Pancreas (tissue), 10 donors: ENCODE measurements around the gene METTL24. TPM values are rescaled to one million over a fixed set of nuclear protein-coding genes. Genes with fewer than 3 reads are reported as not detected.

Experiments used
- ATAC-seq, 4 donors: fragments of 200-7000 bp; cut with Tn5 transposase; one replicate each; pipeline versions ENCODE4 v1.8.0 to v1.9.1; 2020; ENCODE audit warnings: mild to moderate bottlenecking in 4 of 4, moderate library complexity in 4 of 4
- DNase-seq, 6 donors: peaks; one replicate each; pipeline ENCODE4 v3.0.0-alpha.2; 2020
- FAIRE-seq: peaks from 2 replicates; lab custom pipeline; 2012; peaks lifted over from hg19 to GRCh38; lab: Jason Lieb, UNC
- H3K27ac ChIP-seq, 4 donors: fragments of 200-600 bp; sonication (generic); 1 replicate in 3 of 4; 2 replicates in 1 of 4; pipeline versions ENCODE4 v1.5.0 to v1.8.0; 2020
- H3K27me3 ChIP-seq, 4 donors: fragments of 200-600 bp; one replicate each; pipeline ENCODE4 v1.8.0; 2021
- H3K36me3 ChIP-seq, 3 donors: fragments of 200-600 bp; sonication (generic) in 1 of 3; one replicate each; pipeline versions ENCODE4 v1.5.0 to v1.8.0; 2020 to 2021
- H3K4me1 ChIP-seq, 3 donors: fragments of 200-600 bp; one replicate each; pipeline ENCODE4 v1.8.0; 2021
- H3K4me3 ChIP-seq, 4 donors: fragments of 200-600 bp; sonication (generic) in 2 of 4; one replicate each; pipeline versions ENCODE4 v1.5.0 to v1.8.0; 2020 to 2021
- H3K9me3 ChIP-seq, 4 donors: fragments of 200-600 bp; one replicate each; pipeline ENCODE4 v1.8.0; 2021
- WGBS, 2 donors: extraction: QIAGEN DNeasy Blood & Tissue Kit; methylation state at CpG; one replicate each; pipeline ENCODE4 v1.1.7; 2013; 5-methylcytosine and 5-hydroxymethylcytosine counted together
- intact Hi-C, 3 donors: fragments of 100-400 bp; cut with DNase I; formaldehyde crosslinking; loops; one replicate each; pipeline versions ENCODE4 v1.11.1 to v1.14.2; 2022
- polyA plus RNA-seq, 2 donors: library from polyadenylated mRNA; stranded (reverse); fragments of 200-250 nt; gene quantifications; one replicate each; pipeline ENCODE4 v1.2.3, GENCODE V29; 2013
- total RNA-seq, 6 donors: library from RNA; stranded (reverse); fragmentation: NEBNext Ultra II Directional in 4 of 6; extraction: Animal tissue kit (Norgen Biotek cat#: 25700) in 4 of 6; gene quantifications; one replicate each; pipeline versions ENCODE4 v1.2.1 to v1.2.4, GENCODE V29; 2021 to 2023
- TF ChIP-seq, protein P1 (sequence below), 4 donors: fragments of 200-600 bp; sonication (generic) in 3 of 4; IDR thresholded peaks; one replicate each; pipeline versions ENCODE4 v1.5.0 to v1.8.0; 2021; ENCODE audit warnings: antibody characterized with exemption in 4 of 4
- donor health status: healthy with polysubstance abuse.
- donor health status: DM: no; HTN: no; CAD: no; lungs with moderate emphysema.
- donor health status: DM: no; HTN: no; CAD: no.
- donor health status: control.
- donor health status: control.
- donor health status: Bipolar disorder and iron deficiency.
- donor health status: DM: yes; HTN: yes; CAD: no.
- donor health status: DM: no; HTN: no; CAD: no.
- donor health status: DM: no; HTN: no; CAD: no.
- donor health status: DM: yes; HTN: yes; CAD: no.

METTL24 gene
- total and polyA plus RNA-seq, 8 donors: 0.34 to 4.4 (median 1.4) TPM

DNA sequence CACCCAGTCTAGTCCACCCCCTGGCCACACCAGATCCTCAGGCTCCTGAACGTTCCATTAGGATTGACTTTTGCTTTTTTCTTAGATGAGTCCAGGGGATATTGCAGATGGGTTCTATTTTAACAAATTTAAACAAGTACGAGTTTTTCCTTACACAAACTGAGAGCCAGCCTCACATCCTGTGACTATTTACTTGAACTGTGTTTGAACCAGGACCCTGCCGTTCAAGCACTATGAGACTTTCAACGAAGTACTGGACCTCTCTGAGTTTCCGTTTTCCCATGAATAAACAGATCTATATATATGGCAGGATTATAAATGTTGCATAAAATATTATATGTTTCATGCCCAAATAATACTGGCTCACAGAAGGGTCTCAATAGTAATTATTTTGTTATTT lies 1.4 kb upstream of the METTL24 start:
- intact Hi-C loops: no loop called here
- 74 to 81% methylated on average over 5 of the region's 5 CpGs for WGBS, 2 donors
- H3K27ac ChIP-seq: peak overlapping the region in 2 of 4 donors; percentile 37 to 68
- DNase-seq (no peak), ATAC-seq (no peak), FAIRE-seq (no peak)
- H3K27me3 ChIP-seq: no peaks in the 10 kb centered on the region
- no peaks in the 10 kb centered on the region for H3K9me3 ChIP-seq
- H3K4me1 ChIP-seq: peaks cover 0 to 4% (median 0%) of the 10 kb centered on the region in 3 donors
- no peaks in the 10 kb centered on the region for H3K36me3 ChIP-seq
- TF ChIP-seq, protein P1, sequence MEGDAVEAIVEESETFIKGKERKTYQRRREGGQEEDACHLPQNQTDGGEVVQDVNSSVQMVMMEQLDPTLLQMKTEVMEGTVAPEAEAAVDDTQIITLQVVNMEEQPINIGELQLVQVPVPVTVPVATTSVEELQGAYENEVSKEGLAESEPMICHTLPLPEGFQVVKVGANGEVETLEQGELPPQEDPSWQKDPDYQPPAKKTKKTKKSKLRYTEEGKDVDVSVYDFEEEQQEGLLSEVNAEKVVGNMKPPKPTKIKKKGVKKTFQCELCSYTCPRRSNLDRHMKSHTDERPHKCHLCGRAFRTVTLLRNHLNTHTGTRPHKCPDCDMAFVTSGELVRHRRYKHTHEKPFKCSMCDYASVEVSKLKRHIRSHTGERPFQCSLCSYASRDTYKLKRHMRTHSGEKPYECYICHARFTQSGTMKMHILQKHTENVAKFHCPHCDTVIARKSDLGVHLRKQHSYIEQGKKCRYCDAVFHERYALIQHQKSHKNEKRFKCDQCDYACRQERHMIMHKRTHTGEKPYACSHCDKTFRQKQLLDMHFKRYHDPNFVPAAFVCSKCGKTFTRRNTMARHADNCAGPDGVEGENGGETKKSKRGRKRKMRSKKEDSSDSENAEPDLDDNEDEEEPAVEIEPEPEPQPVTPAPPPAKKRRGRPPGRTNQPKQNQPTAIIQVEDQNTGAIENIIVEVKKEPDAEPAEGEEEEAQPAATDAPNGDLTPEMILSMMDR (IDR thresholded peaks at IDR 0.05): no peak
- no peak overlapping the region for H3K4me3 ChIP-seq

DNA sequence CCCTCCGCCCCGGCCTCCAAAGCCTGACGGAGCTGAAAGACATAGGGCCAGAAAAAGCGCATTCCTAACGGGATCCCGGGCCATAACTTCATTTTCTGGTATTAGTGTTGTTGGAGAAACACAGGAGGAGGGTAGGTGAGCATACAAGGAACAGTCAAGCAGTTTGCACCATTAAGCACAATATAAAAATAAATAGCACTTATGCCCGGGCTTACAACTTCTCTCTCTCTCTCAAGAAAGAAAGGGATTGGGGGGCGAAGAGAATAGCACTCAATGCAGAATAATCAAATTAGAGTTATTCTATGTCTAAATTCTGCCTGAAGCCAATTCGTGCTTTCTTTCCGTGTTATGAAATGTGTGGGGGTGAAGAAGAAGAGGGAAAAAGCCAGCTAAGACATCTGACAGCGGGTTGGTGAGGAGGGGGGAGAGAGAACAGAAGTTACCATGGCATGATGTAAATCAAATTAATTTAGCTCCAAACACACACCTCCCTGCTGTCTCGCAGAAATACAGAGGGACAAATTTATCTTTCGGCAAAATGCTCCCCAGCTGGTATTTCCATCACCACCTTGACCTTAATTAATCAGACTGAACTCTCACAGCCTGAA lies 508 bp upstream of the METTL24 start:
- Histone ChIP-seq H3K9me3 (no peaks in the 10 kb centered on the region), H3K27ac (peak overlapping the region; percentile 57 to 85 (median 71)), H3K4me3 (peak overlapping the region; percentile 44 to 65 (median 52)), H3K4me1 (peaks cover 0 to 4% (median 0%) of the 10 kb centered on the region in 3 donors), H3K36me3 (no peaks in the 10 kb centered on the region), H3K27me3 (no peaks in the 10 kb centered on the region)
- no peak for ATAC-seq
- TF ChIP-seq, protein P1 (IDR thresholded peaks at IDR 0.05): no peak
- FAIRE-seq: no peak
- WGBS, 2 donors: 45 to 54% methylated on average over 13 of the region's 13 CpGs
- intact Hi-C loops: no loop called here
- DNase-seq: no peak

DNA sequence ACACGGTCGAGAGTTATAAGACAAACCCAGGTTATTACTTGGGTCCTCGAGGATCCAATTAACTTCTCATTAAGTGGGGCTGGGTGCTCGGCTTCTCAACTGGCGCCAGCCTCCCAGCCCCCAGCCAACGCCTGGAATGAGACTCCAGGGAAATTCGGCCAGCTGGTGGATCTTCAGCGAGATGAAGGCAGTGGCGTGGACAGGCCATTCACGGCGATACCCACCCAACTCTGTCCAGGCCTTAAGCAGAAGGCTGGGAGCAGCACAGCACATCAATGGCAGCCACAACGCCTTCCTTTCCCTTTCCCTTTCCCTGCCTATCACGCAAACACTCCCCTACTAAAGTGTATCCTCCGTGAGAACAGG lies 868 bp downstream of the METTL24 start:
- Histone ChIP-seq H3K4me3 (peak overlapping the region; percentile 44 to 65 (median 52)), H3K27ac (peak overlapping the region in 3 of 4 donors; percentile 74 to 83 (median 80)), H3K9me3 (no peaks in the 10 kb centered on the region), H3K4me1 (peaks cover 0 to 4% (median 0%) of the 10 kb centered on the region in 3 donors), H3K27me3 (no peaks in the 10 kb centered on the region), H3K36me3 (no peaks in the 10 kb centered on the region)
- ATAC-seq: peak in 3 of 4 donors; percentile 29 to 43 (median 41)
- DNase-seq: no peak
- intact Hi-C loops: no loop called here
- TF ChIP-seq, protein P1 (IDR thresholded peaks at IDR 0.05): no peak
- no peak for FAIRE-seq
- 50 to 51% methylated on average over 14 of the region's 14 CpGs for WGBS, 2 donors

DNA sequence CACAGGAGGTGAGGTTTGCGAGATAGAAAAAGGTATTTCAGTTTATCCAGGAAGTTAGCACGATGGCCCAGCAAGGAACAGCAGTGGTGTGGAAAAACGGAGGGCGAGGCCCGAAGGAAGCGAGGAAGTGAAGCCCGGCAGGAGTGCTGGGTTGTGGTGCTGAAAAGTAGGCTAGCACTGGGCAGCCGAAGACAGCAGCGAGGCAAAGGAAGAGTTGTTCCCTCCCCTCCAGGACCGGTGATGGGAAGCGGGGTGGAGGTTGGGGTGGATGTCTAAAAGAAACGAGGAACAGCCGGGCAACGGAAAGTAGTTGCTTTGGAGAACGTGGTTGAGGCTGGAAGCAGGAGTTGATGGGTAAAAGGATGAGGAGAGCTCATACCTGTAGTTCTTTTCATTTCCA lies 1.4 kb downstream of the METTL24 start:
- ATAC-seq: no peak
- intact Hi-C loops: no loop called here
- H3K4me3 ChIP-seq: peak overlapping the region in 2 of 4 donors; percentile 59 to 65
- WGBS, 2 donors: 94 to 97% methylated on average over 15 of the region's 15 CpGs
- peak overlapping the region in 2 of 4 donors; percentile 80 to 83 for H3K27ac ChIP-seq
- FAIRE-seq: no peak
- TF ChIP-seq, protein P1 (IDR thresholded peaks at IDR 0.05): no peak
- no peaks in the 10 kb centered on the region for H3K27me3 ChIP-seq
- no peak for DNase-seq
- peaks cover 0 to 4% (median 0%) of the 10 kb centered on the region in 3 donors for H3K4me1 ChIP-seq
- H3K9me3 ChIP-seq: no peaks in the 10 kb centered on the region
- no peaks in the 10 kb centered on the region for H3K36me3 ChIP-seq

DNA sequence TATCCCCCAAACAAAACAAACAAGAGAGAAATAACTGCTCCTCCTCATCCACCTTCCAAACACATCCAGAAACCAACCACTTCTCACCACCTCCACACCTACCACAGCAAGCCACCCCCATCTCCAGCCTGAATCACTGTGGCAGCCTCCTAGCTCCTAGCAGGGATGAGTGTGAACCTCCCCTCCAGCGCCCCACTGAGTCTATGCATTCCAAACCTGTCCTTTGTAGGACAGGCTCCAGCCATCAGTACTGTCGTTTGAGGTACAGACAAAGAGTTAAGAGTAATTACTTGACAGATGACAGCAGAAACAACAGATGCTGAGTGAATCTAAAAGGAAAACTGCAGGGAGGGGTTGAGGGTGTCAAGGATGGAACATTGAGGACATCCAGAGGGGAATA lies 2.4 kb downstream of the METTL24 start:
- no peak for ATAC-seq
- Histone ChIP-seq H3K27me3 (no peaks in the 10 kb centered on the region), H3K9me3 (no peaks in the 10 kb centered on the region), H3K4me3 (no peak overlapping the region), H3K36me3 (no peaks in the 10 kb centered on the region), H3K4me1 (peaks cover 0 to 4% (median 0%) of the 10 kb centered on the region in 3 donors), H3K27ac (no peak overlapping the region)
- intact Hi-C loops: no loop called here
- TF ChIP-seq, protein P1 (IDR thresholded peaks at IDR 0.05): no peak
- no peak for FAIRE-seq
- 76 to 80% methylated on average over 2 of the region's 2 CpGs for WGBS, 2 donors
- no peak for DNase-seq
